ENCODE data around the gene MST1R. TPM values are rescaled to one million over a fixed set of nuclear protein-coding genes. Genes with fewer than 3 reads are reported as not detected.

MST1R gene
- total and polyA plus RNA-seq, 2 experiments from 2014 or later: 3.7 to 3.9 TPM

- H3K36me3 ChIP-seq (ENCODE audit: insufficient read depth): no peaks in the 10 kb centered on the region; the same call in 1 of the 2 replicates
- no peak overlapping the region for H3K27ac ChIP-seq (ENCODE audit: low read depth)
- no peaks in the 10 kb centered on the region for H3K27me3 ChIP-seq (ENCODE audit: insufficient read depth)
- Mint-ChIP-seq H3K4me3 (no peak overlapping the region), H3K36me3 (ENCODE audit: low read depth) (no peaks in the 10 kb centered on the region), H3K27ac (no peak overlapping the region), H3K4me1 (peaks cover 26% of the 10 kb centered on the region), H3K27me3 (ENCODE audit: insufficient read depth, low read depth, poor library complexity) (peaks cover 15% of the 10 kb centered on the region), H3K9me3 (no peaks in the 10 kb centered on the region)
- TF ChIP-seq ZNF114 (CRISPR knock-in tag; IDR thresholded peaks at IDR 0.05) (no peak), EZH2phosphoT487 (IDR thresholded peaks at IDR 0.05; ENCODE audit: unreplicated experiment) (no peak), POLR2AphosphoS5 (IDR thresholded peaks at IDR 0.05; ENCODE audit: low read depth) (no peak), JUNB (IDR thresholded peaks at IDR 0.05; ENCODE audit: unreplicated experiment) (no peak), STAT1 (IDR thresholded peaks at IDR 0.05; ENCODE audit: unreplicated experiment) (no peak), NANOG (IDR thresholded peaks at IDR 0.05; ENCODE audit: borderline replicate concordance) (no peak), ZNF331 (CRISPR knock-in tag; IDR thresholded peaks at IDR 0.05; ENCODE audit: low read depth) (no peak), CTCF (conservative IDR thresholded peaks at IDR 0.05; ENCODE audit: low read depth in 2 of 2) (no peak), CREB1 (CRISPR knock-in tag; IDR thresholded peaks at IDR 0.05; ENCODE audit: low read depth) (no peak), ETS1 (IDR thresholded peaks at IDR 0.05) (no peak), REST (IDR thresholded peaks at IDR 0.05; ENCODE audit: unreplicated experiment) (no peak), ZNF462 (CRISPR knock-in tag; IDR thresholded peaks at IDR 0.05) (no peak), EZH2 (IDR thresholded peaks at IDR 0.05; ENCODE audit: low read depth, unreplicated experiment) (no peak)
- H3K4me3 ChIP-seq: no peak overlapping the region
- no peaks in the 10 kb centered on the region for H3K9me2 ChIP-seq (ENCODE audit: insufficient read depth)
- peaks cover 20% of the 10 kb centered on the region for H3K79me2 ChIP-seq (replicated peaks; ENCODE audit: insufficient read depth)
- no peaks in the 10 kb centered on the region; the same call in 1 of the 2 replicates for H4K20me1 ChIP-seq (replicated peaks; ENCODE audit: insufficient read depth)
- no peak overlapping the region for H3K4me2 ChIP-seq
- H3K4me1 ChIP-seq (ENCODE audit: insufficient read depth): peaks cover 21% of the 10 kb centered on the region
- 0 out of 2 replicates have a peak, but pooled peaks cover 10% of the 10 kb centered on the region for H3F3A ChIP-seq (replicated peaks; ENCODE audit: low read depth)
- ATAC-seq: no peak
- DNase-seq (ENCODE audit: low spot score): no peak
- no peak overlapping the region for H2AFZ ChIP-seq
These were observed 32.0 kb downstream of the MST1R start for GRCh38 chr3:49871531-49872153.
